NCI-H1694 treated with DMSO at 0.1 percent for 48 hours (cell line): ENCODE results near the gene CPE.

Experiments used
- DNase-seq: peaks from one replicate; lab custom pipeline; 2025; lab: John Stamatoyannopoulos, UW

CPE gene

GRCh38 chr4:165364452-165365080, 14.2 kb upstream of the CPE start:
- DNase-seq = no peak

- DNase-seq = no peak
These were observed 11.8 kb upstream of the CPE start for GRCh38 chr4:165367040-165367439.

GRCh38 chr4:165368114-165368513, 10.7 kb upstream of the CPE start:
- no peak for DNase-seq

- DNase-seq = no peak
These were observed 10.2 kb upstream of the CPE start for GRCh38 chr4:165368567-165368966.

- DNase-seq = no peak
These were observed 9.3 kb upstream of the CPE start for GRCh38 chr4:165369522-165369921.

GRCh38 chr4:165370530-165370929, 8.3 kb upstream of the CPE start:
- DNase-seq = no peak

- DNase-seq = no peak
These were observed 3.3 kb upstream of the CPE start for GRCh38 chr4:165375465-165375864.

GRCh38 chr4:165378398-165378744, 437 bp upstream of the CPE start:
- DNase-seq = no peak

- peak; percentile 90 for DNase-seq
These were observed 863 bp downstream of the CPE start for GRCh38 chr4:165379678-165380064.

- peak; percentile 73 for DNase-seq
These were observed 2.0 kb downstream of the CPE start for GRCh38 chr4:165380805-165381204.

- DNase-seq = no peak
These were observed 3.1 kb downstream of the CPE start for GRCh38 chr4:165381821-165382373.

- no peak for DNase-seq
These were observed 3.8 kb downstream of the CPE start for GRCh38 chr4:165382640-165383039.

GRCh38 chr4:165383591-165384073, 4.8 kb downstream of the CPE start:
- peak; percentile 97 for DNase-seq

- peak; percentile 89 for DNase-seq
These were observed 5.4 kb downstream of the CPE start for GRCh38 chr4:165384186-165384585.

GRCh38 chr4:165384598-165384997, 5.8 kb downstream of the CPE start:
- DNase-seq = peak; percentile 97

GRCh38 chr4:165385126-165385525, 6.3 kb downstream of the CPE start:
- peak; percentile 82 for DNase-seq

GRCh38 chr4:165386328-165386727, 7.5 kb downstream of the CPE start:
- DNase-seq = no peak

GRCh38 chr4:165388756-165389155, 9.9 kb downstream of the CPE start:
- no peak for DNase-seq

GRCh38 chr4:165393051-165393450, 14.2 kb downstream of the CPE start:
- no peak for DNase-seq

- DNase-seq = no peak
These were observed 14.9 kb downstream of the CPE start for GRCh38 chr4:165393704-165394103.

- DNase-seq = no peak
These were observed 15.5 kb downstream of the CPE start for GRCh38 chr4:165394275-165394674.

- DNase-seq = peak; percentile 98
These were observed 19.8 kb downstream of the CPE start for GRCh38 chr4:165398570-165398969.

- no peak for DNase-seq
These were observed 23.6 kb downstream of the CPE start for GRCh38 chr4:165402375-165402774.

GRCh38 chr4:165403048-165403447, 24.2 kb downstream of the CPE start:
- no peak for DNase-seq
